AML-193 (cell line): ENCODE results near the gene HIGD2A.
"Not testable (repeated sequence)": the region's sequence is repeated elsewhere in the genome, so short reads cannot be mapped to it uniquely, and the experiment has no call there.

Source experiments
- DNase-seq, 2 experiments: peaks; one replicate each; lab custom pipeline; 2025; lab: John Stamatoyannopoulos, UW

The HIGD2A gene

DNA sequence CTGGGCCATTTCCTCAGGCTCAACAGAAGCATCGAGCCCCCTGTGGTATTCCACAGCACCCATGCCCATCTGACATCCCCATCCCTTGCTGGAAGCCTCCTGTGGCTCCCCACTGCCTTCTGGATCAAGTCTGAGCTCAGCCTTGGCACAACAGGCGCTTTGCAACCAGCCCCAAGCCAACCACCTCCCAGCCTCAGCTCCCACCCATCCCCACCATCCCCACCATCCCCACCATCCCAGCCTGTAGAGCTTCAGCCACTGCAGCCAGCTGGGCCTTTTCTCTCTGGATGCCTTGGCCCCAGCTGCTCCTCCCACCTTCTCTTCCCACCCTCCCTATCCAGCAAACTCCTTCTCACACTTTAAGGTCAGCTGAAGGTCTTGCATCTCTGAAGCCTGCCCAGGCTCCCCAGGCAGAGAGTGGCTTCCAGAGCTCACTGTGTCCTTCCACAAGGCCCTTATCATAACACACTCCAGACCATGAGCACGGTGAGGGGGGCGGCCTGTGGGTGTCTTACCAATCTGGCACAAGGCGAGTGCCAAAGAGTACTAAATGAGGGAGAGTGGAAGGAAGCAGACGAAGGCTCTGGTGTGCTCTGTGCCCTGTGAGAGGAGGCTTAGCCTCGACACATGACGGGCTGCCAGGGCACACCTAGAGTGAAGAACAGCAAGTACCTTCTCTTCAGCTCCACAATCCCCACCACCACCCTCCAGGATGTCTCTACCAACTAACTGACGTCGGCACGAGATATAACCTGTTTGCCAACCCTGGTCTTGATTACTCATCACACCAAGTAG lies 6.5 kb downstream of the HIGD2A start:
- DNase-seq: no peak

DNA sequence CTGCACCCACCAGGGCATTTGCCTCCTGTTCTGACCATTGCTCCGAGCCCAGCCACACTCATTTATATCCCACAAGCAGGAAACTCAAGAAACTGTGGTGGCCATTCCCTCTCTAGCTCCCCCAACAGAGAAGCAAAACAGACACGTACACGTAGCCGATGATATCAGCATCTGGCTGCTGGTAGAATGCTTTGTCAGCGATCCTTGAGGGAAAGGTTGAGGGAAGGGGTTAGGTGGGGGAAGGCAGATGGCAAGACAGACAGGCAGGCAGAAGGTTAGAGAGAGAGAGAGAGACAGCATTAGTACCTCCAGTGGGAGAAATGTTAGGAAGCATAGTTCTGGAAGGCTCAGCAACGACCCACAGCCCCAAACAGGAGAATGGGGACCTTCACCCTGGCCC lies 7.8 kb downstream of the HIGD2A start:
- no peak for DNase-seq

DNA sequence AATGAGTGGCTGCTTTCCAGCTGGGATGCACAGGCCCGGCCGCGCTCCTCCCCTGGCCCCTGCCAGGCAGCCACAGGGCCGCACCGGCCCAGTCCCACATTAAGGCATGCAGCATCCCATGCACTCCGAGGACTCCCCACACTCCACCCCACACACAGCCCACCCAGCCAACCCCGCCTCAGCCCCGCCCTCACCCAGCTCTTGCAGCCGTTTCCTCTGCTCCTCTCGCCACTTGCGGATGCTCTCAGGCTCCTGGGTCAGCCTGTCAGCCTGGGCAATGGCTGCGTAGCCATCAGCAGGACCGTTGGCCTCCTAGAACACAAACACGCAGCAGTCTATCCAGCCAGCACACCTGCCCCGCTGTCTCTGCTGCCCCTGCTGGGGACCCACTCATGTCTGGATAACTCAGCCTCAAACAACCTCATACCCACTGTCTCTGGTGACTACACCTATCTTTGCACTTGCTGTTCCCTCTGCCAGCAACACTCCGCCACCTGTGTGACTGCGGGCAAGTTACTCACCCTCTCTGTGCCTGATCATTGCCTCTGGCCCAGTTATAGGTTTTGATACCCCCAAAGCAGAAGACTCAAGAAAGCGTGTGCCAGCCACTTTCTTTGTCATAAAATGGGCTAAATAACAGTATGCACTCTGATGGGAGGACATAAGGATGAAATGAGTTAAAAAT lies 9.3 kb downstream of the HIGD2A start:
- no peak for DNase-seq

DNA sequence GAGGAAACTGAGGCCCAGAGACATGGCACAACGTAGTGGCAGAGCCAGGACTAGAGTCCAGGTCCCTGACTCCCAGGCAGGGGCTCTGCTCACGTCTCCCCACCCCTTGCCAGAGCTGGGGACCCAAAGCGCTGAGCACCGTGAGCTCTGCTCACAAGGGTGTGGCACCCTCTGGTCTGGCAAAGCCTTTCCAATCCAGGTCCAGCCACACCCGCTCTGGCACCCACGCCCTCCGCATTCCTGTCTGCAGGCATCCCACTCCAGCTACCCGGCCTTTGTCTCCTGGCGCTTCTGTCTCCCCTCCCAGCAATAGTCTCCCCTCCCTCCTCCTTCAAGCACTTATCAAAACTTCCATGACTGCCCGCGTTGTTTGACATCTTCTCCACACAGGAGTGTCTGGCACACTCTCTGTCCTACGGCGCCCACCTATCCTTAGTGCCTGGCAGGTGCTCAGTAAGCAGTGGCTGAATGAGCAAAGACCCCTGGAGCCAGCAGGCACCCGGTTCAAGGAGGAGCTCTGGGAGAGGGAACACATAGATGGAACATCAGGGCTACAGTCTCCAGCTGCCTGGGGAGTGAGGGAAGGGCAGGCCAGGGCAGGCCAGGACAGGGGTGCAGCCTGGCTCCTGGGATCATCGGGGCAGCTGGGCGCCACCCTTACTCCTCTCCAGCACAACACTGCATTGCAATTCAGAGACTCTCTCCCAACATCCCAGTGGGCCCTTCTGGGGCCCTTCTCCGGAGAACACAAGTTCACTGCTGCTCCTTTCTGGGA lies 12.0 kb downstream of the HIGD2A start:
- DNase-seq: no peak

DNA sequence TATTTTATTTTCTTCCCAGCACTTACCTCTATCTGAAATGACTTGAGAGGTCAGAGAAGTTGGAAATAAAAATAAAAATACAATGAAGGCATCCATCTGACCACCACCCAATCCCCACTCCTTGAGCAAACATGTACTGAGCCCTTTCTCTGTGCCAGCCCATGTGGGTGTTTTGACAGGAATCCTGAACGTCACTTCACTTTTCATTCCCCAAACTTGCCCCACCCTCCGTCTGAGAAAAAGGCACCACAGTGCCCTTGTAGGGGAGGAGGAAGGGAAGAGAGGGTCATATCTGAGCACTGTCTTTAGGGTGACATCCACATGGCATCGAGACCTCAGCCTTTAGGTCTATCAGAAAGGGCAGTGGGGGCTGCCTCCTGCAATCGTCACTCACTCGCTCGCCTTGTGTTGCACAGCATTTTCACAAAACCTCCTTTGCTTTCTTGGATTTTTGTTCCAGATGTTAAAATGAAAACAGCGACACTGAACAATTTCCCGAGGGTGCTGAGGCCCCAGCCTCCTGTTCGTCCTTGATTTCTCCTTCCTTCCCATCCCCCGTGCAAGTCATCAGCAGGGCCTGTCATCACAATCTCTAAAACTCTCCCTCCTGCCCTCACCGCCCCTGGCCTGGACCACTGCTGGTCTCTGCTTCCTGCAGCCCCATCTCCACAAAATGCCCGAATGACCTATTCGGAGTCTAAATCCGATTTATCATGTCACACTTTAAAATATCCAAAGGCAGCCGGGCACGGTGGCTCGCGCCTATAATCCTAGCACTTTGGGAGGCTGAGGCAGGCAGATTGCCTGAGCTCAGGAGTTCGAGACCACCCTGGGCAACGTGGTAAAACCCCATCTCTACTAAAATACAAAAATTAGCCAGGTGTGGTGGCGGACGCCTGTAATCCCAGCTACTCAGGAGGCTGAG lies 13.0 kb downstream of the HIGD2A start:
- no peak for DNase-seq

DNA sequence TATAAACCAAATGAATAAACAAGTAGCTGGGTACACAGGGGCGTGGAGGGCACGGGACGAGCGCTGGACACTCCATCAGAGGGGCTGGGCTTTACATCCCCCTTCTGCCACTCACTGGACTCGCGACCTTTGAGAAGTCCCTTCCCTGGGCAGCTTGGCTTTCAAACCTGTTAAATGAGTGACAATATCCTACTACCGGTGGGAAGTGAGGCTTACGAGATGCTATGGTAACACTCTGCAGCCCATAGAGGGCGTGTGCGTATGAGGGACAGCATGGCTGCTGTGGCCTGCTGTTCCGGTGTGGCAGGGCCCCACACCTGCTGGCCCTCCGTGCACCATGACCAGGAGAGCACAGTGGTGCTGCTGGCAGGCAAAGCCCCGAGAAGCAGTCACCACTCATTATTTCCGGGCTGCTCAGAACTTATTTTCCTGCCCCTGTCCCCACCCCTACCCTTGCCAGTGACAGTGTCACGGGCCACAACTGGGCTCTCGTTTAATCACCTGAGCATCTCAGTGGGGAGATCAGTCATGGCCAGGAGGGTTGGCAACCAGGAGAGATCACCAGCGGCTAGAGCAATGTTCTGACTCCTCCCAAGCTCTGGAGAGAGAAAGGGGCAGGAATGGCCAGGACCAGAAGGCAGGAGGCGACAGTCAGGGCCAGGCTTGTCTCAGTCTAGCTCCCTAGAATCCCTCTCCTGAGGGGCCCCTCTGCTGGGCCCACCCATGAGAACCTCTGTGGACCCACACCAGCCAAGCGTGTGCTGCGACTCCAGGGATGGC lies 17.3 kb downstream of the HIGD2A start:
- DNase-seq: no peak

DNA sequence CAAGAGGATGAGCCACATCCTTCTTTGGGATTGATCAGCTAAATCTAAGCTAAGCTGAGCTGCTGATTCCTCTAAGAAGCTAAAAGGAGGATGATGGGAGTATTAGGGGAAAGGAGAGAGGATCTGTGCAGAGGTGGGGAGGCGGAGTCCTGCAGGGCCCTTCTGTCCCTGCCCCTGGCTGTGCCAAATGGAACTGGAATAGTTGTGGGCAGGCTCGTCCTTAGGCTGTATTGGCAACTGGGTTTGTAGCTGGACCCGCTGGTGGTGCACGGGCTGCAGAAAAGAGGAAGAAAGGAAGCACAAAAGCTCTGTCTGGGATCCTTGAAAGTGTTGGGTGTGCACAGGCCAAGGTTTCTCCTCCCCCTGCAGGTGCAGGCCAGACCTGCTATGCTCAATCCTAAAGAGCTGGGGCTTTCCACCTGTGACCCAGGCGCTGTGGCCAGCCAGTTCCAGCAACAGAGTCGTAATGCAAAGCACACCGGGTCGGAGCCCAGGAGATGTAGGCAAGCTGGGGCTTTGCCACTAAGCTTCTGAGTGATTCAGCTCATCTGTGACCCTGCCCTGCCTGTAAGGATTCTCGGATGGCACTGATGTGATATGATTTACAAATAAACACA lies 18.0 kb downstream of the HIGD2A start:
- DNase-seq: no peak

DNA sequence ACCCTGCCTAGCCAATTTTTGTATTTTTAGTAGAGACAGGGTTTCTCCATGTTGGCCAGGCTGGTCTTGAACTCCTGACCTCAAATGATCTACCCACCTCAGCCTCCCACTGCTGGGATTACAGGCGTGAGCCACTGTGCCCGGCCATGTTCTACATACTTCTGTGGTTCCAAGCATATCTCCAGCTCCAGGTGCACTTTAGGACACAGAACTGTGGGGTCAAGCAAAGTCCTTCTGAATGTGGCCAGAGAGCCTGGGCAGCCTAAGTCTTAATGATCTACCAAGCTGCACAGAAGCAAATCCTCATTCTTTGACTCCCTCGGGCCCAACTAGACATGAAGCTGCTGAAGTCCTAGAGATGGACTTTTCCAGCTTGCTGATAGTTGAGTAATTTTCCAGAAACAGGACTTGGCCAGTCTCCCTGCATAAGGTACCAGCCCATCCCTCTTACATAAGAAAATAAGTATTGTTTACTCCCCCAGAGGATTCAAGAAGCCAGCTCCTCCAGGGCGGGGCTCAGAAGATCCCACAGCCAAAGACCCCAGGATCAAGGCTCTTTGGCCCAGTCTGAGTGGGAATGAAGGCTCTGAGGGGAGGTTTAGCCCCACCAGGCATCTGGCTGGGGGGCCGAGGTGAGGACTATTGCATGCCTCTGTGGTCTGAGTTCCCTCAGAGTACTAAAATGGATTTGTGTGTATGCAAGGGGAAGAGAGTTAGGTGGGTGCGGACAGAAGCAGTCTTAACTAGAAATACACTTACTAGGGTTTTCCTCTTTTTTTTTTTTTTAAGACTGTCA lies 19.1 kb downstream of the HIGD2A start:
- no peak for DNase-seq

DNA sequence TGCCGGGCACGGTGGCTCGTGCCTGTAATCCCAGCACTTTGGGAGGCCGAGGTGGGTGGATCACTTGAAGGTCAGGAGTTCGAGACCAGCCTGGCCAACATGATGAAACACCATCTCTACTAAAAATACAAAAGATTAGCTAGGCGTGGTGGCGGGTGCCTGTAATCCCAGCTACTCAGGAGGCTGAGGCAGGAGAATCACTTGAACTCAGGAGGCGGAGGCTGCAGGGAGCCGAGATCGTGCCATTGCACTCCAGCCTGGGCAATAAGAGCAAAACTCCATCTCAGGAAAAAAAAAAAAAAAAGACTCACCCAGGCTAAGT lies 19.7 kb downstream of the HIGD2A start:
- DNase-seq: not testable (repeated sequence)

DNA sequence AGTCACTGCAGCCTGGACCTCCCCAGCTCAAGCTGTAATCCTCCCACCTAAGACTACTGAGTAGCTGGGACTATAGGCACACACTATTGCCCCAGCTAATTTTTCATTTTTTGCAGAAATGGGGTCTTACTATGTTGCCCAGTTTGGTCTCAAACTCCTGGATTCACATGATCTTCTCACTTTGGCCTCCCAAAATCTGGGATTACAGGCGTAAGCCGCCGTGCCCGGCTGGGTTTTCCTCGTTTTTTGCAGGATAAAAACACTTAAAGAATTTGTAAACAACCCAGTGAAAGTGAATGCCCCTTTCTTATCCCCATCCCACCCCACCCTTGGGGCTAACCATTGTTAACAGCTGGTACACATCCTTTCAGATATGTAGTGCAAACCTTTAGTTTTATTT lies 20.0 kb downstream of the HIGD2A start:
- no peak for DNase-seq

DNA sequence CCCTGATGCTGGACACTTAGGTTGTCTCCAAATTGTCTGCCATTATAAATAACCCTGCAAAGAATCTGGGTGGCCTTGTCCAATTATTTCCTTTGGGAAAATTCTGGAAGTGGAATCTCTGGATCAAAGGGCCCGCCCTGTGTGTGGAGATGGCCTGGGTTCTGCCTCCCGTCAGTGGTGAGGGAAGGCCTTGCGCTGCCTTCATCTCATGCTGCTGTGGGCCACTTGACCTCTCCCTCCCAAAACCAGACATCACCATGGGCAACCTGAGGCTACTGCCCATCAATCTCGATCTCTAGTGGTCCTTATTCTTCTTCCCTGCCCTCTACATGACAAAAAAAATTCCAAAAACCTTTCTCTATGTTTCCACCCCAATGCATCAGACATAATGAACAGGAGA lies 21.2 kb downstream of the HIGD2A start:
- DNase-seq: no peak

DNA sequence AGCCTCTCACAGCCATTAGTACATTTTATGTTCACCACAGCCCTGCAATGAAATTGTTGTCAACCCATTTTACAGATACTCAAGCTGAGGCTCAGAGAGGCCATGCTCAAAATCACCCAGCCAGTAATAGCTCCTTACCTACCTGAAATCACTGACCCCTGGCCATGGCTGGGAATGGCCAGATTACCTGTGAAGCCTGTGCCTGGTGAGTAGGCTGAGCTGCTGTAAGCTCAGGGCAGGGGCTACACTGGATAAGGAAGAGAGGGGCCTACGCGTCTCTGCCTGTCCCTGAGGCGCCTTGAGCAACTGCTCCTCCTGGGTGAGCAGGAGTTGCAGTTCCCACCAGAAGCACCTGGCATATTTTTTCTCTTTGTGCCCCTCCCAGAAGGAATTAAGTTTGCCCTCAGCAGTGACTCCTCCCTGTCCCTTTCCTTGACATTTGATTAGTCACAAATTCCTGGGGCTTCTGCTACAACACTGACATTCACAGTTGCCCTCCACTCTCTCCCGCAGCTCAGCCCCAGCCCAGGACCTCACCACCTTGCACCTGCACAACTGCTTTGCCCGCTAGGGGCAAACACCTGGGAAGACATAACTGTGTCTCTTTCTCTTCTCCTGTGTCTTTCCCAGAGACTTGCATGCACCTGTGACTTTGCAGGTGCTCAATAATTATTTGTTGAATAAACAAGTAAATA lies 22.1 kb downstream of the HIGD2A start:
- DNase-seq: no peak

DNA sequence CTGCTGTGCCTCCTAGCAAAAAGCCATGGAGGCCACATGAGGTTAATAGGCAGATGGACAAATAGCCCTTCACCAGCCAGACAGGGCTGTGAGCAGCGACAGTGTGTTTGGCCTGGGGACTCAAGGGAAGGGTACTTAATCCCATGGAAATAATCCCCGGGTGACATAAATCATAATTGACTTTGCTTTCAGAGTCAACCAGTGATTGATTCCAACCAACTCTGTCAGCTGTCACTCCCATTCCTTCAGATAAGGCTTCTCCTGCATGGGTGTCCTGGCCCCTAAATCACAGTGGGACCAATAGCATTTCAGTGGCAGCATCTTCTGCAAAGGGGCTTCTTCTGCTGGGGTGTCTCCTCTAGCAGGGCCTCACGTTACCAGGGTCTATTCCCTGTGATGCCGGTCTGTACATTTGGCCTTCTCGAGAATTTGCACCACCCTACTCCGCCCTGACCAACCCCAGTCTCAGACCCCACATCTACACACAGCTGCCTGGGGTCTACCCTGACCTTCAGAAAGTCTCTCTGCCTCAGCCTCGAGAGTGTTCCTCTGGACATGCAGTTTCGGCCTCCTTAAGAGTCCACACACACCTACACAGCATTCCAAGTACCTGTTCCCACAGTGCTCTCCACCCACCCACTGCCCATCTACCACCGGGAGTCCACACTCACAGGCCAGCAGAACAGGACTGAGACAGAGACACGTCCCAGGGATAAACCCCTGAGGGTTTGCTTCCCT lies 24.1 kb downstream of the HIGD2A start:
- no peak for DNase-seq

DNA sequence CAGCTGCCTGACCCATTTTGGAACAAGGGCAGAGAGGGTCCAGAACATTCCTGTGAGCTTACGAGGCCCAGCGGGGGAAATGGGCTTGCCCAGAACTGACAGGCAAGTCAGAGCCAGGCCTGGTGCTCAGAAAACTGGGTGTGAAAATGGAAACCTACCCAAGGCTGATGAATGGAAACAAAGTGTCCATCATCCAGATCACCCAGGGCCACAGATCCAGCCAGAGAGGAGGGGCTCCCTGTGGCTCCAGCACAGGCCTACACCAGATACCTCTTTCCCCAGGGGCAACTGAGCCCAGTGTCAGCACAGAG lies 24.7 kb downstream of the HIGD2A start:
- DNase-seq: no peak

DNA sequence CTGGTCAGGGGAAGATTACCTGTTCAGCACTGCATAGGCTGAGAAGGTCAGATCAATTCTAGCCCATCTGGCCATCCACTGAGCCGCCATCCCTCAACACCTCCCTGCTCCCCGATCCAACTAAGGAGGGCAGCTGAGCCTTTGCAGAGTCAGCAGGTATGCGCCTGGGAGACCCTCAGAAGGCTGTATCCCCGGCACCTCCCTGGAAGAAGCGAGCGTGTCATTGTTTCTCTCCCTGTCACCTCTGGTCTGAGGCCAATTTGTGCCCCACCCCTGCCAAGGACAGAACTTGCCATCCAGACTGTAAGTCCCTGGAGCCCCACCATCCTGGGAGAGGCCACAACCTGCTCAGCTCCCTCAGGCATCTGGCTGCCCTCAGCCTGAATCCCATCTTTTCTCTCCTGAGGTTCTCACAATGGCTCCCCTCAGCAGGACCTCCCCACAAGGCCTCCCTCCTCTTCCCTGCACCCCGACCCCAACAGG lies 25.2 kb downstream of the HIGD2A start:
- no peak for DNase-seq

DNA sequence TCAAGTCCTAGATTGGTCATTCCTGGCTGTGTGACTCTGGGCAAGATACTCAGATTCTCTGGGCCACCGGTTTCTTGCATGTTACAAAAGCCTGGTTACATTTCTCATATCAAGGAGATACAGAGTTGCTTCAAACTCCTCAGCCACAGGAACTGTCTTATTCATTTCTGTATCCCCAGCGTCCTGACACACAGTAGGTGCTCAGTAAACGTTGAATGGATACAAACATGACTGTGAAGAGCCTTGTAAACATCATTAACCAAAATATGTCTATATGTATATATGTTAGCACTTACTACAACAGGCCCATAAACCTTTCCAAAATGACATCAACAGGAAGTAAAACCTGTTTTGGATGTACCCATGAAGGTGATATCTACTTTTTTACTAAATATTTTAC lies 26.2 kb downstream of the HIGD2A start:
- no peak for DNase-seq

DNA sequence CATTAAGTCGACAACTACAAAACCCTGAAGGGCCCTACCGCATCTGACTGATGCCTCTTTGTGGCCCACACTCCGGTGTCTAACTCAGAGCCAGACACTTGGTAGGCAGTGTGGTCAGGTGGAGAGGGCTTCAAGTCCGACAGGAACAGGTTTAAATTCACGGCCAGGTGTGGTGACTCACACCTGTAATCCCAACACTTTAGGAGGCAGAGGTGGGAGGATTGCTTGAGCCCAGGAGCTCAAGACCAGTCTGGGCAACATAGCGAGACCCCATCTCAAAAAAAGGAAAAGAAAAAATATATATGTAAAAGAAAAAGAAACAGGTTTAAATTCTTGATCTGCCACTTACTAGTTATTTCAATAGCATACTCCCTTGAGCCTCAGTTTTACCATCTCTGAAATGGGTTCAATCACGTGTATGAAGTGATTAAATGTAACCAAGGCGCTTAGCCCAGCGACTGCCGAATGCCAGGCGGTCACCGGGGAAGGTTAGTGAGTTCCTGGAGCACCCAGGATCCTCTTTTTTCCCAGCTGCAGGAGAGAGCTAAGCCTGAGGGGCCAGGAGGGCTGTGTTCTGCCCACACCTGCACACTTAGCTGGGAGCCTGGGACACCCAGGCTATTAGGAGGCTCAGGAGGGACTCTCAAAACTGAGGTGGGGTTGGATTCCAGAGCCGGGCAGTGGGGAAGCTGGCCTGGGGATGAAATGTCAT lies 26.8 kb downstream of the HIGD2A start:
- DNase-seq: no peak
